ENCODE results near the gene NME4.

NME4 gene

GRCh38 chr16:363766-364490 lies 33.1 kb upstream of the NME4 start:
- DNase-seq (ENCODE audit: low spot score): no peak

GRCh38 chr16:364595-365491 lies 32.2 kb upstream of the NME4 start:
- DNase-seq (ENCODE audit: low spot score): no peak

DNA sequence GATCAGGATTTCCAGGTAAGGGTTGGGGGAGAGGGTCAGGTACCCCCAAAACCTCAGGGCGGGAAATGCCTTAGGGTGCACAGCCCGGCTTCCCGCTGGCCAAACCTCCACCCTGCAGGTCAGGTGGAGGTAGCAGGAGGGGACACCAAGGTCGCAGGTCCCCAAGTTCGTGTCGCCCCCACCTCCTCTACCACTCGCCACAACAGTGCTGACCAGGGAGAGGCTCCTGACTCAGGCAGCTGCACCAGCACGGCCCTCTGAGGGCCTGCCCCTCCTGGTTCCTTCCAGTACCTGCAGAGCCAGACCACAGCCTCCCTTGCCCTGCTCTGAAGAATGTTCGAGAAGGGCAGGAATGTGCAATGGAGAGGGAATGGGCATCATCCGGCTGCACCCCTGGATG lies 30.5 kb upstream of the NME4 start:
- no peak for DNase-seq (ENCODE audit: low spot score)

GRCh38 chr16:367333-367903 lies 29.6 kb upstream of the NME4 start:
- no peak for DNase-seq (ENCODE audit: low spot score)

GRCh38 chr16:368388-369158 lies 28.4 kb upstream of the NME4 start:
- DNase-seq (ENCODE audit: low spot score): no peak

DNA sequence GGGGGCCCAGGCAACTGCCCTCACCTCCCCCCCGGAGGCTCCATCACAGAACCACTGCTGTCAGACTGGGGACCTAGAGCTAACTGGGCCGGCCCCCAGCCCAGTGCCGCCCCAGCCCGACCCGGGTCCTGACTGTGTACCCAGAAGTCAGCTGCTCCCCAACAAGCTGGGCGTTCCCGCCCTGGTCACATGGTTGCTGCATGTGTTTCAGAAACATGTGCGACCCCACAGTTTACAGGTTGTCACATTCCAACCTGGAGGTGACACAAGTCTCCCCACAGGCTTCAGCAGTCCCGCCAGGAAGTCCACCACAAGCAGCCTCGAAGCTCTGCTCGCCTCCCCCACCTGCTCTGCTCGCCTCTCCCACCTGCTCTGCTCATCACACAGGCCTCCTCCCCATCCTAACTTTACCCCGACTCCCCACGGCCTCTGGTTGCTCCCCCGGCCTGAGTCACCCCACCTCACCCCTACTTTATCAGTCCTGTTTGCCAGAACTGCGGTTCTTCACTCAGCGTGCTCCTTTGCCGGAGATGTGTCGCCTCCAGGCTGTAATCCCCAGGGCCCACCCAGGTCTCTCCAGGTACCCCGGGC lies 27.6 kb upstream of the NME4 start:
- no peak for DNase-seq (ENCODE audit: low spot score)

GRCh38 chr16:369866-370436 lies 27.0 kb upstream of the NME4 start:
- no peak for DNase-seq (ENCODE audit: low spot score)

- peak; percentile 89 for DNase-seq (ENCODE audit: low spot score)
Measured at GRCh38 chr16:370443-370842, 26.6 kb upstream of the NME4 start, which contains the start of gene MRPL28. TSS of gene MRPL28 (minus strand) at chr16:370538. CDS start at chr16:370218, 320 bp downstream.

- DNase-seq (ENCODE audit: low spot score): no peak
Measured at GRCh38 chr16:370979-371514, 26.0 kb upstream of the NME4 start.

- no peak for DNase-seq (ENCODE audit: low spot score)
Measured at GRCh38 chr16:371515-372301, 25.3 kb upstream of the NME4 start.

GRCh38 chr16:372302-372983 lies 24.6 kb upstream of the NME4 start:
- no peak for DNase-seq (ENCODE audit: low spot score)

DNA sequence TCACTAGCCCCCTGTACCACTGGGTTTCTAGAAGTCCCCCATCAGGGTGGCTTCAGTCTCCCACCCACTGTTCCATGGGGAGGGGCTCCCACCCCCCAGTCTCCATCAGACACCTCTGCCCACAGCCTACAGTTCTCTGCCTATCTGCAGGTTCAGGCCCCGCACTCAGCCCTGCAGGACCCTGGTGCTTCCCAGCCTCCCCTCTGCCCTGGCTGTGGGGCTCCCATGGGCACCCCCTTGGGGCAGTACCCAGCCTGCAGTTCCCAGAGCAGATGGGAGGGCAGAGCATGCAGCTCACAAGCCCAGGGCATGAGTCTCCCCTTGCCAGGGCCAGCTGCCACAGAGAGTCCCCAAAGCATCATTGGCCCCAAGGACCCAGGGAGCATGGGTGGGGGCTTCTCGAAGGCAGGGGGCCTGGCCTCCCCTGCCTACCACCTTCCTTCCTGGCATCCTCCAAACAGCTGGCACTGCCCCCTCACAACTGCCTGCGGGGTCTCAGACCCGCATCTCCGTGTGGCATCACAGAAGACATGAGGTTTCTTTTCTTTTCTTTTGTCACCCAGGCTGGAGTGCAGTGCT lies 23.9 kb upstream of the NME4 start:
- no peak for DNase-seq (ENCODE audit: low spot score)

DNA sequence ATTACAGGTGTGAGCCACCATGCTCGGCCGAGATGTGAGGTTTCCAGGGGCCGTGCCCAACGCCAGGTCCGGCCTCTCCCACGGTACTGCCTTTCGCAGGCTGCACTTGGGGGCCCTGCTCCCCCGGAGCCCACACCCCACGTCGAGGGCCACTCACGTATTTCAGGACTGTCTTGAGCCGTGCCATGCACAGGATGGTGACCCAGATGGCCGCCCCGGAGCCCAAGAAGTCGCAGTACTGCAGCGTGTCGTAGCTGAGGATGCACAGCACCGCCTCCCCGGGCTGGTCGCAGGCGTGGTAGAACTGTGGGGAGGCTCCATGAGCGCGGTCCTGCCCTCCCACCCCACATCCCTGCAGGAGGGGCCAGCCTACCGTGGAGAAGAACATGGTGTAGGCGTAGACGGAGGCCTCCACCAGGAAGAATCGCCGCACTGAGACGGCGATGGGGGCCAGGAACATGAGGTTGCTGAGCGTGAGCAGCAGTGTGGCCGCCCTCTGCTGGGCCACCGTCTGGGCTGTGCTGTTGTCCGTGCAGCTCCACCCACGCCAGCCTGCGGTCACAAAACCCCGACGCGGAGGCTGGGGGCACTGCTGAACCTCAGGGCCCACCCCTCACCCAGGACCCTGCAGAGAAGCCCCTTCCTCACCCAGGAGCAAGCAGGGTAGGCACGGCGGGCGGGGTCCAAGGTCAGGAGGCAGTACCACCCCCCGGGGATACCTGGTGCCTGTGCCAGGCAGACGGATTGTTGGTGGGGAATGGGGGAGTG lies 23.0 kb upstream of the NME4 start:
- DNase-seq (ENCODE audit: low spot score): no peak

DNA sequence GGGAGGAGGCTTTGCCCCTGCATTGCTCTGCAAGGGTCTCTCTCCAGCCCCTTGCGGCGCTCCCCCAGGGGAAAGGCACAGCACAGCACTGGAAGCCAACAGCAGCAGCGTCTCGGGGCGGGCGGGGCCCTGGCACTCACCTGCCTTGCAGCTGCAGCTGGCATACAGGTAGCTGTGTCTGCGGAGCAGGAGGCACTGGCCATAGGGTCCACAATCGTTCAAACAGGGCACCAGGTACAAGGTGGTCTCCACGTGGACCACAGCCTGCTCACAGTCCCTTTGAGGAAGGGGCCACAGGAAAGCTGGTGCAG lies 22.4 kb upstream of the NME4 start:
- no peak for DNase-seq (ENCODE audit: low spot score)

DNA sequence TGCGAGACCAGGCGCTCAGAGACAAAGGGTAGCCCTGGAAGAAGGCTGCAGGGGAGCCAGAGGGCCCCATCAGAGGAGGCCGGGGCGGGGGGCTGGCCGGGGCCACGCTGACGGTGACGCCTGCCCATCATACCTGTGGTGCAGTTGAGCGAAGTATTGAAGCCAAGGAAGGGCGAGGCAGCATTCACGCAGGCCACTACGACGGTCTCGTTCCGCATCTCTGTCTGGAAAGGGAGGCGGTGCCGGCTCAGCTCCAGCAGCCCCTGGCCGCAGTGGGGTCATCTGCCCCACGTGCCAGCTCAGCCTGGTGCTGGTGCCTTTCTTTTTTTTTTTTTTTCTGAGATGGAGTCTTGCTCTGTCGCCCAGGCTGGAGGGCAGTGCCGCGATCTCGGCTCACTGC lies 21.8 kb upstream of the NME4 start:
- DNase-seq (ENCODE audit: low spot score): no peak

DNA sequence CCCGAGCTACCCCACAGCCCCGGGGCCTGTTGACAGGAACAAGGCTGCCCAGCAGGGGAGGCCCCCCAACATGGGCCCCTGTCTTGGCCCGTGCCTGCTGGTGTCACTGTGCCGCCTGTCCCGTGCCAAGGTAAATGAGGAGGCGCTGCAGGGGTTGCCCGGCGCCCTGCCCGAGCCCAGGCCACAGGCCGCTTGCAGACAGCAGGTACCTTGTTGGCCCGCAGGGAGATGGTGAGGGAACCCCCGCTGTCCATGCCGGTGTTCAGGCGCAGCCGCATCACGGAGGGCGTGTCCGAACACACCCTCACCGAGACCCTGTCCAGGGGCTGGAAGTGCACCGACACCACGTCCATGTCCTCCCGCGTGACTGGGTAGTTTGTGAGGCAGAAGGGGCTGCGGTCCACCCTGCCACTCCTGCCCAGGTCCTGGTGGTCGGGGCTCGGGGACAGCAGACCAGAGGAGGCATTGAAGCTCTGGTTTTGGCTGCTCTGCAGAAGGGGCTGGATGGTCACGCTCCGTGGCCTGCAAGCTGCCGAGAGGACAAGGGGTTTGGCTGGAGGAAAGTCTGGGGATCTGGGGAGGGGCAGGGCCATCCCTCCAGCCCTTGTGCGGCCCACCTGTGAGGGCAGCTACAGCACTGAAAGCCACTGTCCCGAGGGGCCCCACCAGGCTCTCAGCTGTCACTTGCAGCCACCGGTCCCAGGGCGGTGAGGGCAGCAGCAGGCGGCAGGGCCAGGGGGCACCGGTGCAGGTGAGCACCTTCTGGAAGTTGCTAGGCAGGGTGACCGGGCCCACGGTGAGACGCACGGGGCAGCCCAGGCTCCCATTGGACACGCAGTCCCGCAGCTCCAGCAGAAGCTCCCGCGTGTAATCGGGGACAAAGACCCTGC lies 20.8 kb upstream of the NME4 start:
- no peak for DNase-seq (ENCODE audit: low spot score)

DNA sequence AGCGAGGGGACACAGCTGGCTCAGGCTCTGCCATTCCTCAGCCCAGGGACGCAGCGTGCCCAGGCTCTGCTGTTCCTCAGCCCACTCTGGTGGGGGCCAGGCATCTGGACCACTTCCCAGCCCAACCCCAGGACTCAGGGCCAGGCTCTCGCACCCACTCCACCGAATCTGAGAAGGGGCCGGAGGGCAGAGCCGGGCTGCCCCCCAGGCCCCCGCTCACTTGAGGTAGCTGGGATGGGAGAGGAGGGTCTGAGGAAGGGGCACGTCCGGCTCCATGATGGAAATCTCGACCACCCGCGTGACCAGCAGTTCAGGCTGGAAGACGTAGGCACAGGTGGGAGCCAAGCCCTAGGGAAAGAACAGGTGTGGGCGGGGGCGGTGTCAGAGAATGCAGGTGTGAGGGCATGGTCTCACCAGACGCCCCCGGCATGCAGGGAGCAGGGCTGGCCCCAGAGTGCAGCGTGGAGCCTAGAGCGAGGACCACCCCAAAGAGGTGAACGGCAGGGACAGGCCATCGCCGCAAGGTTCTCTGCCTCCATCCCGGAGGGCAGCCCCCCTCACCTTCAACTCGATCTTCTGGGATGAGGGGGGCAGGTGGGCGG lies 20.1 kb upstream of the NME4 start:
- DNase-seq (ENCODE audit: low spot score): no peak
